Fibroblast of pulmonary artery (primary cell): ENCODE measurements around the gene PRPF6.
"Not testable (repeated sequence)": the region's sequence is repeated elsewhere in the genome, so short reads cannot be mapped to it uniquely, and the experiment has no call there.

ENCODE experiments used
- DNase-seq: peaks from one replicate; pipeline ENCODE4 v3.0.0-alpha.2; 2010; ENCODE audit warnings: low read depth
- H3K4me3 ChIP-seq: replicated peaks from 2 replicates; pipeline ENCODE4 v1.5.1; 2011; ENCODE audit warnings: low read depth, mild to moderate bottlenecking, control low read depth, low read length, moderate library complexity
- CTCF ChIP-seq: IDR thresholded peaks from 2 replicates; pipeline ENCODE4 v1.5.1; 2011; ENCODE audit warnings: mild to moderate bottlenecking, control low read depth, low read length, inconsistent platforms; ENCODE audit errors: missing control alignments

The PRPF6 gene

DNA sequence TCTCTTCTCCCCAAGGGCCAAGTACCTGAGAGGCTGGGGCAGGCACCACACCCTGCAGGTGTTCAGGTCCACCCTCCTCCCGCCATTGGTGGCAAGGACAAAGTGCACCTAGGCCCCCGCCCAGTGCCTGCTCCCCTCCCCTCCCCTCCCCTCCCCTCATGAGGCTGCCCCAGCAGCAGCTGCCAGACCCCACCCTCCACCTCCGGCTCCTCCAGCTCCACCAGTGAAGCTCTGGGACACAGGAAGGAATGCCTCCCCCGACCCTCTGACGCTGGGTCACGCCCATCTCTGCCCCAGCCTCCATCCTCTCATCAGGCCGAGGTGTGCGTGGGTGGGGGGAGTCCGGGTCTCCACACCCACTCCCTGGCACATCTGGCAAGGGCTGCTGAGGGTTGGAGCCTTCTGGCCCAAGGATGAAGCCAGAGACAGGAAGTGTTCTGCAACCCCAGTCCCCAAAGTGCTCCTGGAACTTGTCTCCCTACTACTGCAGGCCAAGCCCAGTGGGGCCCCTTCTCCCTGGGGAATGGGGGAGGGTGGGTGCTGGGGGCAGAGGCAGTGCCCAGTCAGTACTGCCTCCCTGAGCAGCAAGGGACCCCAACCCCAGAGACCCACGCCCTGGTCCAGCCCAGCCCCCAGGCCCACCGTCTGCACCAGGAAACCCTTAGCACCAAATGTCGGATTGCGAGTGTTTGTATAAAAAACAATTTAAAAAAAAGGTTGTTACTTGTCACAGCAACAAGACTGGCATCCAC, 23.1 kb upstream of the PRPF6 start:
- no peak overlapping the region for H3K4me3 ChIP-seq
- TF ChIP-seq CTCF = no peak
- peak; percentile 45 for DNase-seq

DNA sequence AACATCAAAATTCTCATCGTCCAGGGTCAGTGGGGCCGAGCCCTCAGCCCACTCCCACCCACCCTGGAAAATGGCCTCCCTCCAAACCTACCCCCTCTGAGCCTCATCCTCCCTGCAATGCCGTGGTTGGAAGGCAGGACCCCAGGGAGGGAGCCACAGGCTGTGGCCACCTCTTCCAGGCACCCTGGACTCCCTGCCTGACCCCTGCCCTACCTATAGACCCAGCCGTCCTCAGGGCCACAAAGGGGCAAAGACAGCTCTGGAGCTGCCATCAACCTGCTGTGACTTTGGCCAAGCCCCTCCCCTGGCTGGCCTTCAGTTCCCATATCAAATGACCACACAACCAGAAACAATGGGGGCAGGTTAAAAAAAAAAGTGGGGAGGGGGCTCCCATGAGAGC, 22.5 kb upstream of the PRPF6 start:
- H3K4me3 ChIP-seq = no peak overlapping the region
- no peak for DNase-seq
- TF ChIP-seq CTCF = no peak

DNA sequence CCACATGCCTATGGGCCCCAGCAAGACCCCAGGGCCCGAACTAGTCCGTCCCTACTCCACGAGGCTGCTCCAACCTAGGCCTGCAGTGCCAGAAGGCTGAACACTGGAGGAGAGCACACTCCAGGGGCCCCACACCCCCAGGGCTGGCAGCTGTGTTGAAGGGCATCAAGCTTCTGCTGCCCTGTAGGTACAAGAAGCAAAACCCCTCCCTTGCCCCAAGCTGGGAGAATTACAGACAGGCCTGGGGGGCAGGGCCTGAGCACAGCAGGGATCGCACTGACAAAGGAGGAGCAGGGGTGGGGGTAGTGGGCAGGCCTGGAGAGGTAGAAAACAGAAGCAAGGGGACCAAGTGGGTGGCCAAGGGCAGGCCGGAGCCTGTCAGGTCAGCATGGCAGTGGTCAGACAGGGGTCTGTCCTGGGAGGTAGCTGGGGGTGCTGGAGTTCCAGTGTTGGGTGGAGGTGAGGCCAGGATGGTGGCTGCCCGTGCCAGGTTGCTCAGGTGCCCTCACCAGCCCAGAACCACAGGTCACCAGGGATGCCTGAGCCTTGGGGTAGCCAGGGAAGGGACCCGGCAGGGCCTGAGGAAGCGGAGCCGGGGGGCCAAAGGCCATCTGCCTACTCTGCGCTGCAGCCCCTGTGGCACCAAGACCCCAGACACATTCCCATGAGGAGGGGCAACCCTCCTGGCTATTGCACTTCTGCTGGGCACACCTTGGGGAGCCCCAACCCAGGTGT, 21.8 kb upstream of the PRPF6 start:
- TF ChIP-seq CTCF = no peak
- DNase-seq = no peak
- H3K4me3 ChIP-seq = no peak overlapping the region

DNA sequence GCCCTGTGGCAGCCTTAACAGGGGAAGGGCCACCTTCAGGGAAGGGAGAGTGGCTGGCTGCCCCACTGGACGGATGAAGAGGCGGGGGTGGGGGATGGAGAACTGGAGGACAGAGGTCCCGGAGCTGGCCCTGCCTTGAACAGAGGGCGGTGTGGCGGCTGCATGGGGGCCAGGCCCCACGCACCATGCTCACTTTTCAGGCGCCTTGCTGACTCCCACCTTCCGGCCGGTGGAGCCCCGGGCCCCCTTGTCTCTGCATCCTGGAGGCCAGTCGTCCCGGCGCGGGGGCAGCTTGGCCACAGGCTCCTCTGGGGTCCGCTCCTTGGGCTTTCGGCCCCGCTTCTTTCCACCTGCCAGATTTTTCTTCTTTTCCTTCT, 21.2 kb upstream of the PRPF6 start:
- H3K4me3 ChIP-seq = no peak overlapping the region
- no peak for TF ChIP-seq CTCF
- DNase-seq = no peak

GRCh38 chr20:63960654-63961621, 20.0 kb upstream of the PRPF6 start:
- DNase-seq, H3K4me3 ChIP-seq: not testable (repeated sequence)

- no peak for DNase-seq
- no peak for TF ChIP-seq CTCF
- no peak overlapping the region for H3K4me3 ChIP-seq
Measured at GRCh38 chr20:63961664-63962425, 19.1 kb upstream of the PRPF6 start.
